Adrenal gland (tissue), 5 donors: ENCODE results near the gene PRDM10.

Source experiments
- POLR2A ChIP-seq, 2 donors: fragments of 450-650 bp; IDR thresholded peaks; one replicate each; pipeline ENCODE4 v1.6.1; 2017; ENCODE audit warnings: antibody characterized with exemption in 2 of 2, mild to moderate bottlenecking in 2 of 2, moderate library complexity in 1 of 2
- TF ChIP-seq, protein P1 (sequence below), 6 experiments: fragments of 450-650 bp in 4 of 6; fragments of 200-600 bp in 2 of 6; sonication (generic) in 1 of 6; IDR thresholded peaks; 1 replicate in 5 of 6; 2 replicates in 1 of 6; pipeline versions ENCODE4 v1.5.1 to v1.8.0; 2016 to 2021; ENCODE audit warnings: antibody characterized with exemption in 6 of 6, mild to moderate bottlenecking in 2 of 6, moderate library complexity in 1 of 6
- donor health status: DM: no; HTN: no; CAD: no.

DNA sequence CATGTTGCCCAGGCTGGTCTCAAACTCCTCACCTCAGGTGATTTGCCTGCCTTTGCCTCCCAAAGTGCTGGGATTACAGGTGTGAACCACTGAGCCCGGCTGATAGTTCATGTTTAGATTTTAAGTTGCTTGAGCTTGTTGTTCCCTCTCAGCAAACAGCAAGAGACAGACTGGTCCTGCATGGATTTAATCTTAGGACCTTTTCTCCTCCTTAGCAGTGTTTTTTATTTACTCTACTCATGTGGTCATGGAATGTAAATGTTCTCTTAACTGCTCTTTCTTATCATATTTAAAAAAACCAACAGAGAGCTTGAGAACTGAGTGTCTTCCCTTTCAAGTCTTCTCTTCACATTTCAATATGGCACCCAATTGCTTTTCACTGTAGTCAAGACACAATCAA, 22.7 kb upstream of the PRDM10 start:
- TF ChIP-seq, protein P1, sequence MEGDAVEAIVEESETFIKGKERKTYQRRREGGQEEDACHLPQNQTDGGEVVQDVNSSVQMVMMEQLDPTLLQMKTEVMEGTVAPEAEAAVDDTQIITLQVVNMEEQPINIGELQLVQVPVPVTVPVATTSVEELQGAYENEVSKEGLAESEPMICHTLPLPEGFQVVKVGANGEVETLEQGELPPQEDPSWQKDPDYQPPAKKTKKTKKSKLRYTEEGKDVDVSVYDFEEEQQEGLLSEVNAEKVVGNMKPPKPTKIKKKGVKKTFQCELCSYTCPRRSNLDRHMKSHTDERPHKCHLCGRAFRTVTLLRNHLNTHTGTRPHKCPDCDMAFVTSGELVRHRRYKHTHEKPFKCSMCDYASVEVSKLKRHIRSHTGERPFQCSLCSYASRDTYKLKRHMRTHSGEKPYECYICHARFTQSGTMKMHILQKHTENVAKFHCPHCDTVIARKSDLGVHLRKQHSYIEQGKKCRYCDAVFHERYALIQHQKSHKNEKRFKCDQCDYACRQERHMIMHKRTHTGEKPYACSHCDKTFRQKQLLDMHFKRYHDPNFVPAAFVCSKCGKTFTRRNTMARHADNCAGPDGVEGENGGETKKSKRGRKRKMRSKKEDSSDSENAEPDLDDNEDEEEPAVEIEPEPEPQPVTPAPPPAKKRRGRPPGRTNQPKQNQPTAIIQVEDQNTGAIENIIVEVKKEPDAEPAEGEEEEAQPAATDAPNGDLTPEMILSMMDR (IDR thresholded peaks at IDR 0.05) = no peak
- TF ChIP-seq POLR2A (IDR thresholded peaks at IDR 0.05) = no peak
